ENCODE data around the gene KLHL2. TPM values are rescaled to one million over a fixed set of nuclear protein-coding genes. Genes with fewer than 3 reads are reported as not detected.
"Not testable (repeated sequence)": the region's sequence is repeated elsewhere in the genome, so short reads cannot be mapped to it uniquely, and the experiment has no call there.

KLHL2 gene
- polyA plus RNA-seq, 4 donors, result 18.5 to 26.4 (median 24.1) TPM

DNA sequence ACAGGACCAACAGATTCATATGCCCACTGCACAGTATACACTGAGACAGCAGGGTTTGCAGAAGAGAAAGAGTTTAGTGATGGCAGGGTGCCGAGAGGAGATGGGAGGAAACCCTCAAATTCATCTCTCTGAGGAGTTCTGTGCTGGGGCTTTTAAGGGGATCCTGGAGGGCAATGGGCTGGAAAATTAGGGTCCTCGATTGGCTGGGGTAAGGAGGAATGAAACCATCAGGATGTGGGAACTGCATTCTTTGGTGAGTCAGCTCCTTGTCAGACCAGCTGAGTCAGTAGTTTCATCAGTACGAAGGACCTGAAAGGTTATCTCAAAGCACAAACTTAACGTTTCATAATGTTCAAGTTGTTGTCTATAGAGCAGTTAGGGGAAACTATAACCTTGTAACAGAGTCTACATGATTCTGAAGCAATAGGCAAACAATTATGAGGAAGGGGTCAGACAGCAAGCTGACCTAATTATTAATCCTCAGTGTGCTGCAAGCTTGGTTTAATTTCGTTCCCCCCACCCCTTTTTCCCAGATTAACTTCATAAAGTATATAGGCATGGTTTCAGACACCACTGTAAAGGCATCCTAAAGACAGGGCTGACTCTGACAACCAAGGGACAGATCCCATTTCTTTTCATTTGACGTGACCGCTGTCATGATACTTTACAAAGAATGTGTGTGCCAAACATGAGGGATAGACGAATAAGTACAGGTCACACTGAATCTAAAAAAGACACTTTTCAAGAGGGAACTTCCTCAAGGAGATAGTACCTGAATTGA, 118.6 kb downstream of the KLHL2 start:
- DNase-seq (ENCODE audit: low read depth in 4 of 4, low spot score in 3 of 4), result no peak

GRCh38 chr4:165326831-165327210, 119.5 kb downstream of the KLHL2 start:
- no peak for DNase-seq (ENCODE audit: low read depth in 4 of 4, low spot score in 3 of 4)

DNA sequence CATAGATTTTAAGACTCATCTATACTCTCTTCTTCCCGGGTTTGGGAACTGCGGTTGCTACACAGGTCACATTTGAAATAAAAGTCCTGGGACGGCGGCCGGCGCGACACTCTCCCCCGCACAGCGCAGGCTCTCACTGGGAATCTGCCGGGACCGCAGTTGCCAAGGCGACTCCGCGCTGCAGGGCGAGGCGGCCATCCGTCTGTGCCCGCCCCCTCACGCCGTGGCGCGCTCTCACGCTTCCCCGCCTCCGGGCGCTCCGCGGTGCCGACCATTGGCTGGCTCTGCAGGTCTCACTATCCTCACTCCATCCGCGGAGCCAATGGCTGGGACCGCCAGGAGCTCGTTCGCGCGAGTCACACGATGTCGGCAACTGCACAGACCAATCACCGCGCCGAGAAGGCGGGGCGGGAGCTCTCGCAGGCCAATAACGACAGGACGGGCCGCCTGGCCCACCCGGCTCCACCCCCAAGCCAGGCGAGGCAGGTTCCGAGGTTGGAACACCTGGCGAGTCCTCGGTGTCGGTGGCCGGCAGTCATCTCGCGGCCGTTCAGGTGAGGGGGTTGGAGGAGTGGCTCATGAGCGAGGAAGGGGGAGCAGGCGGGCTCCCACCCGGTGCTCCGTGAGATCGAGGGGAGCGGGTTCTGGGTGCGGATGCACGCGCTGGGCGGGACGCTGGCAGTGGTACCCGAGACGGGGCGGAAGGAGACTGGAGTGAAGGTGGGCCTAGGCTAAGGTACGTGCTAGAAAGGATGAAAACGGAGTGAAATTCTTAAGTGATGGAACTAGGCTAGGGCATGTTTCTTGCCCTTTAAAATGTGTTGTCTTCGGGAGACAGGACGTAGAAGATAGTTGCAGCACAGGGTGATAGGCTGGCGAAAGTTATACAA, 120.1 kb downstream of the KLHL2 start, which contains the start of gene MSMO1:
Gene MSMO1 (plus strand): TSS at position 459 of the 890 bp plus-strand sequence. CDS start 5,702 bp downstream, outside the sequence.
- peak; percentile 91 to 99 (median 97) for DNase-seq (ENCODE audit: low read depth in 4 of 4, low spot score in 3 of 4)

DNA sequence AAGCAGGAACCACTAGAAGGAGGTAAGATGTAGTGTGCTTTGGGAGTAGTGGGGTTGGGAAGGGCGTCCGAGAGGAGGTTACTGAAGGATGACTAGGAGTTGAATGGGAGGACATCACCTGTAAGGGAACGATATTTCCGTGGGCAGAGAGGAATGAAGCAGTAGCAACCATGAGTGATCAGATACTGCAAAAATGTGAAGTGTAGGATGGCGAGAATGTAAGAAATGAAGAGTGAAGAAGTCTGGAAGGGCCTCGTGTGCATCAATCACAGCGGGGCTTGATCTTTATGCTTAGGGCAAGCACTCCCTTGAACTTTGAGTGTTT, 120.7 kb downstream of the KLHL2 start:
- no peak for DNase-seq (ENCODE audit: low read depth in 4 of 4, low spot score in 3 of 4)

- no peak for DNase-seq (ENCODE audit: low read depth in 4 of 4, low spot score in 3 of 4)
Observed at GRCh38 chr4:165328708-165329107, 121.3 kb downstream of the KLHL2 start.

DNA sequence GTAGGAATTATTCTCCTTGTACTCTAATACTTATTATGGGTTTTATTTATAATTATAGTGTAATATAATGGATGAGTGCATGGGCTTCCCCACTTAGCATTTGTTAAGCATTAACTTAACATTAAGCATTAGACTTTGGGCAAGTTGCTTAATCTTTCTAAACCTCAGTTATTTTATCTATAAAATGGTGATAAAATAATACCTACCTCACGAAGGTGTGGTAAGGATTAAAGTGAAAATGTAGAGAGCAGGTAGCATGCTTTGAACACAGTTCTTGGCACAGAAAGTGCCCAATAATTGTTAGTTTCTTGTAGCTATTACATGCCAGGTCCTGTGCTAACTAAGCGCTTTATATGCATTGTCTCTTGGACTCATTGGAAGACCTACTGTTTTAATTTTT, 122.7 kb downstream of the KLHL2 start:
- no peak for DNase-seq (ENCODE audit: low read depth in 4 of 4, low spot score in 3 of 4)

DNA sequence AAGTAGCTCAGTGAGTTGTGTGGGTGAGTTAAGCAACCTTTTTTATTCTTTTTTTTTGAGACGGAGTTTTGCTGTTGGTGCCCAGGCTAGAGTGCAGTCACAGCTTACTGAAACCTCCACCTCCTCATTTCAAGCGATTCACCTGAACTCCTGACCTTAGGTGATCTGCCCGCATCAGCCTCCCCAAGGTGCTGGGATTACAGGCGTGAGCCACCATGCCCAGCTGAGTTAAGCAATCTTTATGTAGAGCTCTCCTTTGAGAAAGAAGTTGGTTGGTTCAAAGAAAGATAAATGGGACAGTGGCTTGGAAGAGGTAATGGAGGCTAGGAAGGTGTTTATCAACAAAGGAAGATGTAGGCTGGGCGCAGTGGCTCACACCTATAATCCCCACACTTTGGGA, 123.3 kb downstream of the KLHL2 start:
- DNase-seq (ENCODE audit: low read depth in 4 of 4, low spot score in 3 of 4), result no peak

- no peak for DNase-seq (ENCODE audit: low read depth in 4 of 4, low spot score in 3 of 4)
Observed at GRCh38 chr4:165331359-165331758, 124.0 kb downstream of the KLHL2 start.

GRCh38 chr4:165331823-165332222, 124.5 kb downstream of the KLHL2 start:
- no peak for DNase-seq (ENCODE audit: low read depth in 4 of 4, low spot score in 3 of 4)

GRCh38 chr4:165332502-165332901, 125.1 kb downstream of the KLHL2 start:
- DNase-seq (ENCODE audit: low read depth in 4 of 4, low spot score in 3 of 4), result no peak

- DNase-seq (ENCODE audit: low read depth in 4 of 4, low spot score in 3 of 4), result no peak
Observed at GRCh38 chr4:165335163-165335703, 127.9 kb downstream of the KLHL2 start.

DNA sequence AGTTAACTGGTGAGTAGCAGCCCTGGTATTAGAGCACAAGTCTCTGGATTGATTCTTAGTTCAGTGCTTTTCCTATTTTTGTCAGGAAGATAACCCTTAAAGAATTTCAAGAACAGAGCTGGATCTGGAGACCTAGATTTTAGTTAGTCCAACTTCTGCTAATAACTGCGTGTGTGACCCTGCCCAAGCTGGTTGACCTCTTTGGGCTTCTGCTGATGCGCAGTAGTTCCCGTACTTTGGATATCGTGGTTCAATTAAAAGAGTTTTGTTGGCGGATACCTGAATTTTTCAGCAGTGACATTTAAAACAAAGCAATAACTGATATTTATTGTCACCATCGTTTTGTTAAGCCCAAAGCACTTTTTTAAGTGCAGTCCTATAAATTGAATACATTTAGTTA, 129.4 kb downstream of the KLHL2 start:
- no peak for DNase-seq (ENCODE audit: low read depth in 4 of 4, low spot score in 3 of 4)

DNA sequence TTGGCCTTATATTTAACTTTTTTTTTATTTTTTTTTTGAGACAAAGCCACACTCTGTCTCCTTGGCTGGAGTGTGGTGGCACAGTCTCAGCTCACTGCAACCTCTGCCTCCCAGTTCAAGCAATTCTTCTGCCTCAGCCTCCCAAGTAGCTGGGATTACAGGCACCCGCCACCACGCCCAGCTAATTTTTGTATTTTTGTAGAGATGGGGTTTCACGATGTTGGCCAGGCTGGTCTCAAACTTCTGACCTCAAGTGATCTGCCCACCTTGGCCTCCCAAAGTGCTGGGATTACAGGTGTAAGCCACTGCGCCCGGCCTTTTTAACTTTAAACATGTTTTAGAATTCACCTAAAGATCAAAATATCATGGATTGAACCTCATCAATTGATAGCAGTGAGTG, 135.0 kb downstream of the KLHL2 start:
- DNase-seq (ENCODE audit: low read depth in 4 of 4, low spot score in 3 of 4), result not testable (repeated sequence)

DNA sequence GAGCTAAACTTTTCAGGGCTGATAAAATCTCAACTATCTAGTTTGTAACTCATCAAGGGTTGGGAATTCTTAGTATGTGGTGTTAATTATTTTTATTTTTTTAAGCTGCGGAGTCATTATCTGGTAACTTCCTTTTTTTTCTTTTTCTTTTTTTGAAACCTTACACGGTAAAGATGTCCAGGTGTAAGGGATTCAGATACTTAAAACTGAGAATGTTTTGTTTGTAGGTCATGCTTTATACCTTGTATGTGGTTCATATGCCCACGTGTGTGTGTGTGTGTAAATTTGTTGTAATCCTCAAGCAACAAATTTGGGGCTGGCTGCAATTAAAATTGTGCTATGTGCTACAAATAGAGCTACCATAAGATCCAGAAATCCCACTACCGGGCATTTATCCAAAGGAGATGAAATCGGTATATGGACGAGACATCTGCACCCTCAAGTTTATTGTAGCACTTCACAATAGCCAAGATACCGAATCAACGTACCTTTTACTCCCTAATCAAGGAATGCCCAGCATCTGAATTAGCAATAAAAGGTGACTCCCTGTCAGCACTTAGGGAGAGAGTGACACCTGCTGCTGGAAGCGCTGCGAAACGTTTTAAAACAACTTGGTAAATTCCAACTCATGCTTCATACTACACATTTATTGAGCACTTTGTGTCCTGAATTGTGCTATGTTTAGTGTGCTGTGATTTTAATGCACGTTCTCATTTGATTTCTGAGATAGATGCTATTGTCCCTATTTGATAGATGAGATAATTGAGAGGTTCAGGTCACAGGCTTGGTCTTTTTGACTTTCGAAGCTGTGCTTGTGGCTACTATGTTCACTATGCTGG, 136.2 kb downstream of the KLHL2 start:
- DNase-seq (ENCODE audit: low read depth in 4 of 4, low spot score in 3 of 4), result no peak

GRCh38 chr4:165345666-165346417, 138.5 kb downstream of the KLHL2 start:
- DNase-seq (ENCODE audit: low read depth in 4 of 4, low spot score in 3 of 4), result no peak

- no peak for DNase-seq (ENCODE audit: low read depth in 4 of 4, low spot score in 3 of 4)
Observed at GRCh38 chr4:165347647-165348569, 140.5 kb downstream of the KLHL2 start.

GRCh38 chr4:165351359-165352130, 144.2 kb downstream of the KLHL2 start:
- no peak for DNase-seq (ENCODE audit: low read depth in 4 of 4, low spot score in 3 of 4)

- peak in 1 of 4 donors; percentile 23 for DNase-seq (ENCODE audit: low read depth in 4 of 4, low spot score in 3 of 4)
Observed at GRCh38 chr4:165355900-165356300, 148.5 kb downstream of the KLHL2 start.

Measured in right renal pelvis (tissue), 4 donors.